GM12873 (cell line): Measurements from ENCODE around the gene SETDB2.

ENCODE experiments used
- TF ChIP-seq, protein P1 (sequence below): IDR thresholded peaks from 2 replicates; pipeline ENCODE4 v1.5.1; 2012; ENCODE audit warnings: low read depth, mild to moderate bottlenecking, moderate library complexity, low read length, control low read depth; ENCODE audit not compliant: insufficient read depth; ENCODE audit errors: missing control alignments

SETDB2 gene, protein sequence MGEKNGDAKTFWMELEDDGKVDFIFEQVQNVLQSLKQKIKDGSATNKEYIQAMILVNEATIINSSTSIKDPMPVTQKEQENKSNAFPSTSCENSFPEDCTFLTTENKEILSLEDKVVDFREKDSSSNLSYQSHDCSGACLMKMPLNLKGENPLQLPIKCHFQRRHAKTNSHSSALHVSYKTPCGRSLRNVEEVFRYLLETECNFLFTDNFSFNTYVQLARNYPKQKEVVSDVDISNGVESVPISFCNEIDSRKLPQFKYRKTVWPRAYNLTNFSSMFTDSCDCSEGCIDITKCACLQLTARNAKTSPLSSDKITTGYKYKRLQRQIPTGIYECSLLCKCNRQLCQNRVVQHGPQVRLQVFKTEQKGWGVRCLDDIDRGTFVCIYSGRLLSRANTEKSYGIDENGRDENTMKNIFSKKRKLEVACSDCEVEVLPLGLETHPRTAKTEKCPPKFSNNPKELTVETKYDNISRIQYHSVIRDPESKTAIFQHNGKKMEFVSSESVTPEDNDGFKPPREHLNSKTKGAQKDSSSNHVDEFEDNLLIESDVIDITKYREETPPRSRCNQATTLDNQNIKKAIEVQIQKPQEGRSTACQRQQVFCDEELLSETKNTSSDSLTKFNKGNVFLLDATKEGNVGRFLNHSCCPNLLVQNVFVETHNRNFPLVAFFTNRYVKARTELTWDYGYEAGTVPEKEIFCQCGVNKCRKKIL

DNA sequence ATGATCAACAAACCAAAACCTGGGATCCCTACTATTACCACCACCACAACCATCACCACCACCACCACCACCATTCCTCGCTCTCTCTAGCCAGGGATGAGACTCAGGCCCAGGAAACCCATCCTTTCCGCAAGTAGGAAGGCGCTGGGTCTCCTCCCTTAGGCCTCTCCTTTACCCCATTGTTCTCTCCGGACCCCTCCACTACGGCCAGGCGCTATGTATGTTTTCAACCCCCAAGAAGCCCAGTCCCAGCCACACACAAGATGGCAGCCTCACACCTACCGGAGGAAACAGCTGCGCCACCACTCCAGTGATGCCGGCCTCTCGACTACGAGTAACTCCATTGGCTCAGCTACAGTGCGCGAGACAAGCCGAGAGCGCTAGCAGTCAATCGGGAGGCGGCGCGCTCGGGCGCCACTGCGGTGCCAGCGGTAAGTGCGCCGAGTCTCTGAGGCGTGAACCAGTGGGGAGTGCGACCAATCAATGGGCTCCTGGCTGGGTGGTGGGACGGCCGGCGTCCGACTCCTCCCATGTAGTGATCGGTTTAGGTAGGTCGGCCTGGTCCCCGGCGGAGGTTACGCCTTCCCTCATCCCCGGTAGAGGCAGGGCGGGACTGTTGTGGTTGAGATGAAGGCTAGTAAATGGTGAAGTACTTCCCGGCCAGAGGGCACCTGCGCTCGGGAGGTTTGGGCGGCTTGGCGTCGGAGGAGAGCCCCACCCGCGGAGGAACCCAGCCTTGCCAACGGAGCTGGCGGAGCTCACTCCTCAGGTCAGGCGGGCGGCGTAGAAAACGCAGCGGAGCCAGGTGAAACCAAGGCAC, at the start of gene SETDB2, which contains the start of gene CAB39L:
Gene SETDB2, plus strand, starts transcription at position 571 of the 820 bp plus-strand sequence. CDS start 7,620 bp downstream, outside the sequence.
Gene CAB39L, minus strand, starts transcription at position 361 of the 820 bp plus-strand sequence. CDS start 61,154 bp downstream, outside the sequence.
- TF ChIP-seq, protein P1, sequence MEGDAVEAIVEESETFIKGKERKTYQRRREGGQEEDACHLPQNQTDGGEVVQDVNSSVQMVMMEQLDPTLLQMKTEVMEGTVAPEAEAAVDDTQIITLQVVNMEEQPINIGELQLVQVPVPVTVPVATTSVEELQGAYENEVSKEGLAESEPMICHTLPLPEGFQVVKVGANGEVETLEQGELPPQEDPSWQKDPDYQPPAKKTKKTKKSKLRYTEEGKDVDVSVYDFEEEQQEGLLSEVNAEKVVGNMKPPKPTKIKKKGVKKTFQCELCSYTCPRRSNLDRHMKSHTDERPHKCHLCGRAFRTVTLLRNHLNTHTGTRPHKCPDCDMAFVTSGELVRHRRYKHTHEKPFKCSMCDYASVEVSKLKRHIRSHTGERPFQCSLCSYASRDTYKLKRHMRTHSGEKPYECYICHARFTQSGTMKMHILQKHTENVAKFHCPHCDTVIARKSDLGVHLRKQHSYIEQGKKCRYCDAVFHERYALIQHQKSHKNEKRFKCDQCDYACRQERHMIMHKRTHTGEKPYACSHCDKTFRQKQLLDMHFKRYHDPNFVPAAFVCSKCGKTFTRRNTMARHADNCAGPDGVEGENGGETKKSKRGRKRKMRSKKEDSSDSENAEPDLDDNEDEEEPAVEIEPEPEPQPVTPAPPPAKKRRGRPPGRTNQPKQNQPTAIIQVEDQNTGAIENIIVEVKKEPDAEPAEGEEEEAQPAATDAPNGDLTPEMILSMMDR: peak; percentile 43

DNA sequence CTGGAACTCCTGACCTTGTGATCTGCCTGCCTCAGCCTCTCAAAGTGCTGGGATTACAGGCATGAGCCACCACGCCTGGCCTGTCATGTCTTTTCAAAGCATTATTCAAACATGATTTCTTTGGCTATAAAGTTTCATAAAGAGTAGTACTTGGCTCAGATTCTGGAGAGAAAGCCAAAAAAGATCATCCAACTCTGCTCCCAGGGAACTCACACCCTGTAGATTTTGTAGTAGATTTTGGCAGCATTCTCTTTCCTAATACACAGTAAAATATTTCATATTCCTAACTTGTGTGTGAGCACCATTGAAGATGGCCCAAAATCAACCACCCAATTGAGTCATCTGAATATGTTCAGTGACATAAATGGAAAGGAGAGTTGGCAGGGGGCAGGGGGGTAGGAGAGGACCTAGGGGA, 48.6 kb upstream of the SETDB2 start:
- TF ChIP-seq, protein P1: no peak

DNA sequence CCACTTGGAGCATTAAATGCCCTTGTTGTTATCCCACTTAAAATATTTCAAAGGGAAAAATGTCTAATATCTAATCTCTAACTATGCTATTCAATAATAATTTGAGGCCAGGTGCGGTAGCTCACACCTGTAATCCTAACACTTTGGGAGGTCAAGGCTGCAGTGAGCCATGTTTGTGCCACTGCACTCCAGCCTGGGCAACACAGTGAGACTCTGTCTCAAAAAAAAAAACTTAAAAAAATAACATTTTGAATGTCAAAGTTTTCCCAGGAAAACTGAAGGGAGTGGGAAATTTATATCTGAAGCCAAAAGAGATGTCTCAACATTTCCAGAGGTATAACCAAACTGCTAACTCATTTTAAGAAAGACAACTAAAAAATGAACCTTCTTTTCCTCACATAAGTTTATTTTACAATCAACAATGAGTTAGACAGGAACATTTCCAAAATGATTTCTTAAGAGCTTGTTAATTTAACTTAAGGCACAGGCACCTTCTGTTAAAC, 48.1 kb upstream of the SETDB2 start:
- TF ChIP-seq, protein P1: no peak

DNA sequence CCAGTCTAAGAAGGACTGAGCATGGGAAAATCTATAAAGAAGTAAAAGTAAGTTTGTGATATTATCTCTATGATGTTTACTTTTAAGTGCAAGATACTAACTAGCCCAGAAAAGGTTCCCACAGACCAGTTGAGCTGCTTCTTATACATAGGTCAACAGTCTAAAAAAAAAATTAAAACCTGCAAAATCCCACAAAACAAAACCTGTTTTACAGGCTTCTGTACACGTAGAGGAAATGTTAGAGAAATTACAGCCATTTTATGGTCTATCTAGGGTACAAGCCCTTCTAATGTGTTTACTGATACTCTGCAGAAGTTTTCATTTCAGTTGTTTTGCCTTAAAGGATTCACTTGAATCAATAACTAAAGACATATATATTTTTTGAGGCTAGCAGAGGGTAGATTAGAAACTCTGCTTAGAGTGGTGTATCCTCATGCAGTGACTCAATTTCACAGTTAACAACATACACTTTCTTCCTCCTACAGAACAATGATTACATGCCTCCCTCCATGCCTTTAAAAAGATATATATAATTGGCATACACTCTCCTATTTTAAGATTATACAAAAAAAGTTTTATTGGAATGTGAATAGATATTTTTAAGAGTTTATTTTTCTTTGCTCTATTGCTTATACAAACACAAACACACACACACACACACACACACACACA, 44.1 kb upstream of the SETDB2 start:
- TF ChIP-seq, protein P1: no peak

DNA sequence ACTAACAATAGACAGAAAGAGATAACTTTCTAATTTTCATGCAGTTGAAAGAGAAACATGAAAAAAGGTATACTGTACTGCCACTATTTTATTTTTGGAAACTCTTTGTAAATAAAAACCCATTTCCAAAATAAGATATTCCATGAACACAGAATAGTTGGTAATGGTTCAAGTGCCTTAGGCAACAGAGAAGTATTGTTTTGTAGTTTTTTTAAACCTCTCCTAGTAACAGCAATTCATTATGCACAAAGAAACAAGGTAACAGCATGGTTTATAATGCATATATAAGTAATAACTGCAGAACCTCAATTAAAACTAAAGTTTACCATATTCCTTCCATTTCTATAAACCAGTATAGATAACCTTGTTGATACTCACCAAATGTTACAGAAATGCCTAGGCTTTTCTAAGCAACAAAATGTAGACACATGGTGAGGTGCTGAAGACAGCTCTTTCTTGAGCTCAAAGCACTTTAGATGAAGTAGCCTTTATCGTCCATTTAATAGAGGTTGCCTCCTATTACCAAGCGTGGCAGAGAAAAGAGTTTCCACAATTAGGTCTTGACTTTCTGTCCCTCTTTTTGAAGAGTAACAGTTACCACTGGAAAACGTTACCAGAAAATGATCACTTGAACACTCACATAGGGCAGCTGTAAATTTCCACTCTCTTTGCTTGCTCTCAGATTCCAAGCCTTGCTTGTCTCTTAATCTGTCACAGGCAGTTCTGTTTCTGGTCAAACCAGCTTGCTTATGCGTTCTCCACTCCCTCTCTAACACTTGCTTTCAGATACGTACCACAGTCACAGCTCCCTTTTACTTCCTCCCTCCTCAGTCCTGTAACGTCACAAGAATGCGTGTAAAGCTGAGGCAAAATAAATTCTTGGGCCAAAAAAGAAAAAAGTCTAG, 43.1 kb upstream of the SETDB2 start:
- TF ChIP-seq, protein P1: no peak

DNA sequence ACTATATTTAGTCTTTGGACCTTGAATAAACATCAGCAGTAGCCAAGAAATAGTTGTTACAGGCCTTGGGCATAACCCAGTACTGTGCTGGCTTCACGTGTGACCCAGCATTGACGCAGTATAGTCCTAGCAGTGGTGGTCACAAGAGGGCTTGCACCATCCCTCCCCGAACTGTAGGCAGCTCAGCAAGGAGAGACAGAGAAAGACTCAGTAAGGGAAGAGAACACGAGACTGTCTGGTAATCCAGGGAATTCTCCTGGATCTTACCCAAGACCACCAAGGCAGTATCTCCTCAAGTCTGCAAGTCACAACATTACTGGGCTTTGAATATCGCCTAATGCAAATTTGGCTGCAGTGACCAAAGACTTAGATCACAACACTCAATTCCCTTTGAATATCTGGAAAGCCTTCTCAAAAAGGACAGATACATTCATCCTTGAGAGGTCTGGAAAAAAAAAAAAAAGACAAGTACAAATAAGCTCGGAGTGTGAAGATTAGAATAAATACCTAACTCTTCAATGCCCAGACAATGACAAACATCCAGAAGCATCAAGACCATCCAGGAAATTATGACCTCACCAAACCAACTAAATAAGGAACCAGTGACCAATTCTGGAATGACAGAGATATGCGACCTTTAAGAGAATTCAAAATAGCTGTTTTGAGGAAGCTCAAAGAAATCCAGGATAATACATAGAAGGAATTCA, 39.9 kb upstream of the SETDB2 start:
- TF ChIP-seq, protein P1: no peak
